ENCODE measurements around the gene CNN2. TPM values are rescaled to one million over a fixed set of nuclear protein-coding genes. Genes with fewer than 3 reads are reported as not detected.

Gene CNN2
- total and polyA plus RNA-seq, 2 donors (not counting 1 experiment from before 2014, with no cell fraction given): 198 to 301 TPM

GRCh38 chr19:1001538-1002166, 24.8 kb upstream of the CNN2 start:
- no peak overlapping the region for H3K27ac Mint-ChIP-seq
- H3K79me2 ChIP-seq (ENCODE audit: control insufficient read depth, insufficient read depth, low read length): no peaks in the 10 kb centered on the region
- H3K4me3 Mint-ChIP-seq: peak overlapping the region; percentile 59
- no peaks in the 10 kb centered on the region for H3K9me3 Mint-ChIP-seq (ENCODE audit: insufficient read depth)
- peak; percentile 77 for ATAC-seq (ENCODE audit: low read depth)
- H3K4me1 Mint-ChIP-seq: peaks cover 11% of the 10 kb centered on the region
- no peak overlapping the region for H3K4me3 ChIP-seq (ENCODE audit: control extremely low read depth in 1 of 5, extremely low read depth in 1 of 5, insufficient read depth in 1 of 5, low read depth in 2 of 5, low read length in 4 of 5)
- H3K9ac ChIP-seq (ENCODE audit: low read length): no peak overlapping the region
- H4K20me1 ChIP-seq (ENCODE audit: control insufficient read depth, insufficient read depth, low read length, poor library complexity, severe bottlenecking): peaks cover 11% of the 10 kb centered on the region
- POLR2A ChIA-PET: interaction anchor here (1.3 kb wide), 1 partner anchor 102 kb away, joined by 3 read pairs; the partner anchor contains the start of gene GPX4
- H3K27me3 Mint-ChIP-seq: peaks cover 24% of the 10 kb centered on the region
- H3K27me3 ChIP-seq (replicated peaks in 1 of 4; ENCODE audit: control extremely low read depth in 1 of 4, control insufficient read depth in 3 of 4, insufficient read depth in 4 of 4, low read length in 3 of 4): peaks cover 0 to 56% (median 29%) of the 10 kb centered on the region in 4 experiments
- no peaks in the 10 kb centered on the region for H3K36me3 ChIP-seq (replicated peaks in 1 of 2; ENCODE audit: control extremely low read depth in 1 of 2, control insufficient read depth in 1 of 2, extremely low read depth in 1 of 2, insufficient read depth in 2 of 2, low read length in 1 of 2)
- H2AFZ ChIP-seq (ENCODE audit: insufficient read depth, low read depth, low read length, poor library complexity, severe bottlenecking): peak overlapping the region; percentile 15
- intact Hi-C loops (cut with micrococcal nuclease): loop anchor here (1.0 kb wide), 2 partner anchors 17 to 80 kb away; partner anchors contain the start of gene WDR18
- 11% methylated on average over 12 of the region's 20 CpGs for WGBS (ENCODE audit: insufficient coverage)
- H3K27ac ChIP-seq (ENCODE audit: low read length in 2 of 2): no peak overlapping the region
- peak overlapping the region; percentile 72 for H3K4me2 ChIP-seq (replicated peaks; ENCODE audit: low read depth, low read length, poor library complexity, severe bottlenecking)
- DNase-seq: peak; percentile 80
- H3K4me1 ChIP-seq (ENCODE audit: control insufficient read depth in 2 of 2, insufficient read depth in 2 of 2, low read length in 2 of 2): peaks cover 13 to 14% of the 10 kb centered on the region in 2 donors
- peaks cover 0 to 6% (median 0%) of the 10 kb centered on the region in 3 donors for H3K9me3 ChIP-seq (ENCODE audit: control extremely low read depth in 1 of 3, control insufficient read depth in 2 of 3, insufficient read depth in 1 of 3, low read length in 2 of 3)
- TF ChIP-seq CTCF (IDR thresholded peaks at IDR 0.05) (peak; percentile 98), EZH2 (IDR thresholded peaks at IDR 0.05; ENCODE audit: borderline replicate concordance, insufficient read depth, low read depth, low read length, poor library complexity, severe bottlenecking) (no peak)
- CTCF ChIA-PET: interaction anchor here (0.6 to 1.2 kb wide), 5 partner anchors 14 to 86 kb away, joined by 3 read pairs; partner anchors contain the start of gene ABCA7

- ChIA-PET CTCF (interaction anchor here (0.6 to 0.7 kb wide), 4 partner anchors 19 to 1140 kb away, joined by 3 read pairs; no protein-coding TSS in a partner anchor), POLR2A (interaction anchor here (0.7 to 0.9 kb wide), 3 partner anchors 7 to 37 kb away, joined by 3 to 7 read pairs (median 4); partner anchors contain the start of gene ABCA7)
- Mint-ChIP-seq H3K27me3 (peaks cover 22% of the 10 kb centered on the region), H3K4me1 (peaks cover 10% of the 10 kb centered on the region), H3K4me3 (peak overlapping the region; percentile 23), H3K27ac (no peak overlapping the region), H3K9me3 (ENCODE audit: insufficient read depth) (no peaks in the 10 kb centered on the region)
- no peak overlapping the region for H3K27ac ChIP-seq (ENCODE audit: low read length in 2 of 2)
- peaks cover 11% of the 10 kb centered on the region for H4K20me1 ChIP-seq (ENCODE audit: control insufficient read depth, insufficient read depth, low read length, poor library complexity, severe bottlenecking)
- no peak for TF ChIP-seq EZH2 (IDR thresholded peaks at IDR 0.05; ENCODE audit: borderline replicate concordance, insufficient read depth, low read depth, low read length, poor library complexity, severe bottlenecking)
- no peak for TF ChIP-seq CTCF (IDR thresholded peaks at IDR 0.05)
- 76% methylated on average over 4 of the region's 4 CpGs for WGBS (ENCODE audit: insufficient coverage)
- H3K4me3 ChIP-seq (ENCODE audit: control extremely low read depth in 1 of 5, extremely low read depth in 1 of 5, insufficient read depth in 1 of 5, low read depth in 2 of 5, low read length in 4 of 5): no peak overlapping the region
- no peak overlapping the region for H2AFZ ChIP-seq (ENCODE audit: insufficient read depth, low read depth, low read length, poor library complexity, severe bottlenecking)
- no peak overlapping the region for H3K4me2 ChIP-seq (replicated peaks; ENCODE audit: low read depth, low read length, poor library complexity, severe bottlenecking)
- DNase-seq (no peak), ATAC-seq (ENCODE audit: low read depth) (no peak)
- H3K9ac ChIP-seq (ENCODE audit: low read length): no peak overlapping the region
- intact Hi-C loops (cut with micrococcal nuclease): no loop called here
- H3K27me3 ChIP-seq (replicated peaks in 1 of 4; ENCODE audit: control extremely low read depth in 1 of 4, control insufficient read depth in 3 of 4, insufficient read depth in 4 of 4, low read length in 3 of 4): peaks cover 0 to 47% (median 25%) of the 10 kb centered on the region in 4 experiments
- peaks cover 0 to 6% (median 0%) of the 10 kb centered on the region in 3 donors for H3K9me3 ChIP-seq (ENCODE audit: control extremely low read depth in 1 of 3, control insufficient read depth in 2 of 3, insufficient read depth in 1 of 3, low read length in 2 of 3)
- H3K4me1 ChIP-seq (ENCODE audit: control insufficient read depth in 2 of 2, insufficient read depth in 2 of 2, low read length in 2 of 2): peaks cover 11 to 13% of the 10 kb centered on the region in 2 donors
- no peaks in the 10 kb centered on the region for H3K79me2 ChIP-seq (ENCODE audit: control insufficient read depth, insufficient read depth, low read length)
- H3K36me3 ChIP-seq (replicated peaks in 1 of 2; ENCODE audit: control extremely low read depth in 1 of 2, control insufficient read depth in 1 of 2, extremely low read depth in 1 of 2, insufficient read depth in 2 of 2, low read length in 1 of 2): no peaks in the 10 kb centered on the region
Observed at GRCh38 chr19:1002600-1002999, 23.8 kb upstream of the CNN2 start.

Measured in B cell (primary cell).